GM18520 (cell line): ENCODE results near the gene ABCA1.

Source experiments
- ATAC-seq: cut with Tn5 transposase; IDR thresholded peaks from one replicate; pipeline ENCODE4 v1.9.1; 2021; ENCODE audit not compliant: unreplicated experiment

ABCA1 gene

DNA sequence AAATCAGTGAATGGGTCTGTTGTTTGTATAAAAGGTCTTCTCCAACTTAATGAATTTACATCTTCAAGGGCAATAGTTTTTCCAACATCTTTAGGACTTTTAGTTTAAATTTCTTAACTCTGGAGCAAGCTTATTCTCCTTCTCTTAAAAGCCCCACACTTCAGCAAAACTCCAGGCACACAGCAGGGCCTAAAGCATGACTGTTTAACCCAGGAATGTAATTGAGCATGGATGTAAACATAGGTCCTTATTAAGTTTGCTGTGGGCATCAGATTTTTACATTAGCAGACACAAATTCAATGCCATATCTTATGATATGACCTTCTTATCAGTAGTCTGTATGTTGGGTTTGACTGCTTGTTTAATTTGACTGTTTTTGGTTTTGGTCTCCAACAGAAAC is 78.9 kb downstream of the ABCA1 start:
- ATAC-seq, result no peak

- ATAC-seq, result no peak
These were observed 83.2 kb downstream of the ABCA1 start for GRCh38 chr9:104844710-104845109.

DNA sequence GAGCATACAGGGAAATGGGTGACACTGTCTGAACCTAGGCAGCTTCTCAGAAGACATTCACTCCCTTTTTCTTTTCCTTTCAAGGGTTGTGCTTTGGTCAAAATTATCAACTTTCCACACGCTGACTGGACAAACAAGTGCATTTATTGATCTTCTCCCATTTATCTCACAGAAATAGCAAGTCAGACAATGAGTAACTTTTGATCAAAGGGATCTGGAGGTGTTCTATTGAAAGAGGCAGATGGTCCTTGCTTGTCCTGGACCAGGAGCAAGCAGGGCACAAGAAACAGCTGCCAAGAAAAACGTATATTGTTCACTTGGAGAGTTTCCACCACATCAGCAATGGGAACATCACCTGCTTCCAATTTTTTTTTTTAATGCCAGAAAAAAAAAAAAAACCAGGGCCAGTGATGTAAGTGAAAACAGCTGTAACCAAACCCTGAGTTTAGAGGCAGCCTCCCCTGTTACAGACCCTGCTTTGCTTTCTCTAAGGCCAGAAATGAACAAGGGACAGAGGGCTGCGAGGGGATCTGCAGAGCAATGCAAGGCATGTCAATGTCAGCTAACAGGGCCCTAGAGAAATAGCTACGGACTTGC is 84.2 kb downstream of the ABCA1 start:
- no peak for ATAC-seq

GRCh38 chr9:104842698-104843097 is 85.3 kb downstream of the ABCA1 start:
- no peak for ATAC-seq

DNA sequence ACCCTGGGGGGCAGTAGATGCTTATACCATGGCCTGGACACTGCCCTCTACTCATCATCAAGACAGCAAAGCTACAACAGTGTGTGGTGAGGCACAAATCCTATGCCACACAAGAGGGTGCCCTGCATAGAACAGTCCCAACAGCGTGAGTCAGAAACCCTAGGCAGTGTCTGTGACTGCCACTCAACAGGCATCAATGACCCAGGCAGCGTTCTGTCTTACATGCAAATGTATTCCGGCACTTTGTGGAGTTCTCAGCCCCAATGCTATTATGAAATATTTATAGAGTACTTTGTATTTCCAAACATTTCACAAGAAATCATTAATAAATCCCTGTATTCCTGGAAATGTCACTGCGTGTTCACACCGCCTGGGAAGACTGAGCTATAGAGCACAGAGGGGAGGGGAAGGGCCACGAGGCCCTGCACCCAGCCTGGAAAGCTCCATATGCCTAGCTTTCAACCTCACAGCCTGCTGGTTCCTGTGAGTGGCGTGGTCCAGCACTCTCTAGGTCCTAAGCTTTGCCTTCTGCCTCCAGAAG is 86.3 kb downstream of the ABCA1 start:
- no peak for ATAC-seq

GRCh38 chr9:104838958-104839357 is 89.0 kb downstream of the ABCA1 start:
- no peak for ATAC-seq

- no peak for ATAC-seq
These were observed 91.2 kb downstream of the ABCA1 start for GRCh38 chr9:104836767-104837166.

- ATAC-seq, result no peak
These were observed 91.7 kb downstream of the ABCA1 start for GRCh38 chr9:104836235-104836634.

- ATAC-seq, result no peak
These were observed 92.8 kb downstream of the ABCA1 start for GRCh38 chr9:104835161-104835560.

- no peak for ATAC-seq
These were observed 94.3 kb downstream of the ABCA1 start for GRCh38 chr9:104833696-104834095.

DNA sequence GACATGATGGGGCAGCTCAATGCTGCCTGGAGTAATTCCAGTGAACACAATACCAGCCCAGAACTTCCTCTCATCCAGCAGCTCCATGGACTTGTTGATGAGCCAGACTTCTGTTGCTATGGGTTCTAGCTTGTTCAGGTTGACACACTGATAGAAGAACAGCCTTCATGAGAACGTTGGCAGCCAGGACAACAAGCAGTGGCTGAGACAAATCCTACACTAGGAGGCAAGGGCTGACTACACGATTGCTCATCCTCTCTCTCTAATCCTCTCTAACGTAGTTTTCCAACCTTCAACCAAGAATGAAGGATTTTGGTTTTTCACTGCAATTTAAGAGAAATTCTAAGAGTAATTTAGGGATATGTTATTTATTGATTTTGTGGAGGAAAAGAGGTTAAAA is 96.3 kb downstream of the ABCA1 start:
- no peak for ATAC-seq

- no peak for ATAC-seq
These were observed 101.0 kb downstream of the ABCA1 start for GRCh38 chr9:104826911-104827310.

- no peak for ATAC-seq
These were observed 101.7 kb downstream of the ABCA1 start for GRCh38 chr9:104826079-104826775.

GRCh38 chr9:104820336-104820735 is 107.6 kb downstream of the ABCA1 start:
- ATAC-seq, result no peak

- no peak for ATAC-seq
These were observed 108.9 kb downstream of the ABCA1 start for GRCh38 chr9:104819033-104819432.

GRCh38 chr9:104817437-104817836 is 110.5 kb downstream of the ABCA1 start:
- ATAC-seq, result no peak

- no peak for ATAC-seq
These were observed 111.9 kb downstream of the ABCA1 start for GRCh38 chr9:104815851-104816565.

GRCh38 chr9:104810421-104811339 is 117.3 kb downstream of the ABCA1 start:
- ATAC-seq, result no peak

DNA sequence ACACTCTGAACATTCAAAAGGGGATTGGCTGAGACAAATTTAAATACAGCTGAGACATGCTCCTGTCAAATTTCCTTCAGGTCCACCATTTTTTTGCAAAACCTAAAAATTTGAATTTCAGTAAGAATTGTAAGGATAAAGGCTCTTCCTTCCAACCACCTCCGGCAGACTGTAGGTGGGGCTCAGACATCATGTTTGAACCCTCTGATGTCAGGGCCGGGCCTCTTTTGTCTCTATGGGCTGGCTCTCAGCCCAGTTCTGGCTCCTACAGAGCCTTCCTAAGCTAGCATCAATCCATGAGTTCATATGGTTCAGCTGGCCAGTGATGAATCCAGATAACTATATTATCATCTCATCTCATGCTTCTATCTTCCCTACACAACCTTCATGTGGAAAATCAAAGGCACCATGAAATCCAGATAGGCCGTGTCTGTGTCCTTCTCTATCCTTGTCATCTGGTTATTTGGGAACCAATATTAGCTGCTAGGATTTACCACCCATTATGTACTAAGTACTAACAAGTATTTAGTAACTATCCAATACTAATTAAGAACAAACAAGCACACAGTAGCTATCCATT is 119.8 kb downstream of the ABCA1 start:
- no peak for ATAC-seq

- no peak for ATAC-seq
These were observed 122.5 kb downstream of the ABCA1 start for GRCh38 chr9:104805441-104805840.

- no peak for ATAC-seq
These were observed 125.0 kb downstream of the ABCA1 start for GRCh38 chr9:104802906-104803305.
